NCI-H187 (cell line): ENCODE data around the gene RRAS.
"Not testable (repeated sequence)": the region's sequence is repeated elsewhere in the genome, so short reads cannot be mapped to it uniquely, and the experiment has no call there.

ENCODE experiments used
- DNase-seq, 2 experiments: peaks; one replicate each; lab custom pipeline; 2025; lab: John Stamatoyannopoulos, UW

The RRAS gene

GRCh38 chr19:49631014-49631588, 8.8 kb downstream of the RRAS start:
- DNase-seq = no peak

- DNase-seq = no peak
These were observed 10.3 kb downstream of the RRAS start for GRCh38 chr19:49629659-49630058.

- no peak for DNase-seq
These were observed 13.7 kb downstream of the RRAS start for GRCh38 chr19:49626226-49626625.

- DNase-seq = no peak
These were observed 14.7 kb downstream of the RRAS start for GRCh38 chr19:49624967-49625910.

- DNase-seq = not testable (repeated sequence)
These were observed 22.1 kb downstream of the RRAS start for GRCh38 chr19:49617860-49618259.

GRCh38 chr19:49616945-49617344, 23.0 kb downstream of the RRAS start:
- DNase-seq = no peak

GRCh38 chr19:49616532-49616931, 23.4 kb downstream of the RRAS start:
- DNase-seq = no peak

- no peak for DNase-seq
These were observed 24.1 kb downstream of the RRAS start for GRCh38 chr19:49615861-49616260.

- DNase-seq = no peak
These were observed 25.7 kb downstream of the RRAS start for GRCh38 chr19:49614096-49614833.

- DNase-seq = no peak
These were observed 26.6 kb downstream of the RRAS start for GRCh38 chr19:49613374-49613773.

- DNase-seq = no peak
These were observed 30.3 kb downstream of the RRAS start for GRCh38 chr19:49609499-49610092.

GRCh38 chr19:49605605-49606004, 34.3 kb downstream of the RRAS start:
- DNase-seq = no peak

GRCh38 chr19:49602806-49603205, 37.1 kb downstream of the RRAS start:
- no peak for DNase-seq

- no peak for DNase-seq
These were observed 38.4 kb downstream of the RRAS start for GRCh38 chr19:49601482-49602038.

GRCh38 chr19:49599378-49600295, 40.3 kb downstream of the RRAS start:
- no peak for DNase-seq

GRCh38 chr19:49597703-49597974, 42.3 kb downstream of the RRAS start:
- DNase-seq = no peak

- no peak for DNase-seq
These were observed 42.8 kb downstream of the RRAS start for GRCh38 chr19:49596954-49597702.

- no peak for DNase-seq
These were observed 43.5 kb downstream of the RRAS start for GRCh38 chr19:49596407-49596806.

GRCh38 chr19:49595819-49596404, 44.0 kb downstream of the RRAS start:
- no peak for DNase-seq
